HepG2 (cell line): ENCODE data around the gene C7orf57. TPM values are rescaled to one million over a fixed set of nuclear protein-coding genes. Genes with fewer than 3 reads are reported as not detected.

Source experiments
- CCAR2 ChIP-seq: fragments of 200-400 bp; formaldehyde crosslinking; optimal IDR thresholded peaks from 2 replicates; pipeline ENCODE3; 2018; ENCODE audit warnings: low read depth, mild to moderate bottlenecking, low read length, moderate library complexity
- FLYWCH1 ChIP-seq: sonication (generic); formaldehyde crosslinking; IDR thresholded peaks from 2 replicates; pipeline ENCODE4 v1.8.1; 2023; ENCODE audit warnings: mild to moderate bottlenecking, missing genetic modification reagents
- FOXJ3 ChIP-seq: sonication (generic); formaldehyde crosslinking; IDR thresholded peaks from 2 replicates; pipeline ENCODE4 v1.4.0; 2020; ENCODE audit warnings: missing genetic modification reagents, mild to moderate bottlenecking, borderline replicate concordance
- FOXK1 ChIP-seq: sonication (generic); formaldehyde crosslinking; IDR thresholded peaks from 2 replicates; pipeline ENCODE4 v1.4.0; 2020; ENCODE audit warnings: low read depth, missing genetic modification reagents, borderline replicate concordance
- GTF2F1 ChIP-seq: fragments of 150-350 bp; IDR thresholded peaks from 2 replicates; pipeline ENCODE4 v1.6.1; 2014; ENCODE audit warnings: low read length
- NFE2 ChIP-seq: sonication (generic); formaldehyde crosslinking; IDR thresholded peaks from 2 replicates; pipeline ENCODE4 v1.4.0; 2020; ENCODE audit warnings: missing genetic modification reagents
- ONECUT2 ChIP-seq: sonication (generic); formaldehyde crosslinking; IDR thresholded peaks from 2 replicates; pipeline ENCODE4 v1.4.0; 2020; ENCODE audit warnings: missing genetic modification reagents
- RBM22 ChIP-seq: fragments of 200-400 bp; formaldehyde crosslinking; optimal IDR thresholded peaks from 2 replicates; pipeline ENCODE3; 2017; ENCODE audit warnings: mild to moderate bottlenecking, low read length, moderate library complexity
- RBM39 ChIP-seq: fragments of 200-400 bp; formaldehyde crosslinking; IDR thresholded peaks from one replicate; pipeline ENCODE4 v1.6.1; 2018; ENCODE audit warnings: antibody characterized with exemption, mild to moderate bottlenecking, low read depth, low read length; ENCODE audit not compliant: poor library complexity, severe bottlenecking
- REL ChIP-seq: sonication (generic); formaldehyde crosslinking; conservative IDR thresholded peaks from 2 replicates; pipeline ENCODE4 v1.8.0; 2022; ENCODE audit warnings: mild to moderate bottlenecking, missing genetic modification reagents, moderate library complexity
- SMAD3 ChIP-seq: sonication (generic); formaldehyde crosslinking; IDR thresholded peaks from 2 replicates; pipeline ENCODE4 v1.4.0; 2020; ENCODE audit warnings: missing genetic modification reagents
- SYNCRIP ChIP-seq: fragments of 200-400 bp; formaldehyde crosslinking; IDR thresholded peaks from 2 replicates; pipeline ENCODE4 v1.6.1; 2018; ENCODE audit warnings: mild to moderate bottlenecking, low read depth, low read length; ENCODE audit not compliant: insufficient read depth
- TOE1 ChIP-seq: sonication (generic); formaldehyde crosslinking; IDR thresholded peaks from 2 replicates; pipeline ENCODE4 v1.4.0; 2020; ENCODE audit warnings: mild to moderate bottlenecking, missing genetic modification reagents
- ZNF761 ChIP-seq: sonication (generic); formaldehyde crosslinking; conservative IDR thresholded peaks from 2 replicates; pipeline ENCODE4 v1.4.0; 2020; ENCODE audit warnings: mild to moderate bottlenecking, missing genetic modification reagents
- polyA plus RNA-seq, 8 experiments: library from polyadenylated mRNA; depleted of rRNA in 3 of 8; stranded (reverse) in 7 of 8; unstranded in 1 of 8; fragments of >200 nt; fragmentation: Illumina TruSeq in 4 of 8; extraction: Trizol in 4 of 8; gene quantifications; 2 replicates each; pipeline versions ENCODE4 v1.2.1 to v1.2.3, GENCODE V29; 2011 to 2016; ENCODE audit warnings: low read depth in 4 of 8, missing spikeins in 1 of 8, mixed read lengths in 1 of 8; ENCODE audit not compliant: insufficient read depth in 1 of 8
- total RNA-seq, 5 experiments: library from RNA; depleted of rRNA; stranded (reverse); fragments of >200 nt; fragmentation: Illumina TruSeq; extraction: Trizol; gene quantifications; 2 replicates each; pipeline ENCODE4 v1.2.3, GENCODE V29; 2016; ENCODE audit warnings: low read depth in 1 of 5
- TF ChIP-seq, protein P1 (sequence below): sonication (generic); formaldehyde crosslinking; IDR thresholded peaks from 2 replicates; pipeline ENCODE4 v1.4.0; 2020; ENCODE audit warnings: missing genetic modification reagents
- TF ChIP-seq, protein P2 (sequence below): sonication (generic); formaldehyde crosslinking; IDR thresholded peaks from 2 replicates; pipeline ENCODE4 v1.4.0; 2020; ENCODE audit warnings: mild to moderate bottlenecking, missing genetic modification reagents
- TF ChIP-seq, protein P3 (sequence below): sonication (generic); formaldehyde crosslinking; IDR thresholded peaks from 2 replicates; pipeline ENCODE4 v1.5.0; 2020; ENCODE audit warnings: missing genetic modification reagents

Gene C7orf57
- total and polyA plus RNA-seq, 2 of the 13 experiments (the other 11 are each of a cell fraction or from before 2014, with no cell fraction given): not detected

DNA sequence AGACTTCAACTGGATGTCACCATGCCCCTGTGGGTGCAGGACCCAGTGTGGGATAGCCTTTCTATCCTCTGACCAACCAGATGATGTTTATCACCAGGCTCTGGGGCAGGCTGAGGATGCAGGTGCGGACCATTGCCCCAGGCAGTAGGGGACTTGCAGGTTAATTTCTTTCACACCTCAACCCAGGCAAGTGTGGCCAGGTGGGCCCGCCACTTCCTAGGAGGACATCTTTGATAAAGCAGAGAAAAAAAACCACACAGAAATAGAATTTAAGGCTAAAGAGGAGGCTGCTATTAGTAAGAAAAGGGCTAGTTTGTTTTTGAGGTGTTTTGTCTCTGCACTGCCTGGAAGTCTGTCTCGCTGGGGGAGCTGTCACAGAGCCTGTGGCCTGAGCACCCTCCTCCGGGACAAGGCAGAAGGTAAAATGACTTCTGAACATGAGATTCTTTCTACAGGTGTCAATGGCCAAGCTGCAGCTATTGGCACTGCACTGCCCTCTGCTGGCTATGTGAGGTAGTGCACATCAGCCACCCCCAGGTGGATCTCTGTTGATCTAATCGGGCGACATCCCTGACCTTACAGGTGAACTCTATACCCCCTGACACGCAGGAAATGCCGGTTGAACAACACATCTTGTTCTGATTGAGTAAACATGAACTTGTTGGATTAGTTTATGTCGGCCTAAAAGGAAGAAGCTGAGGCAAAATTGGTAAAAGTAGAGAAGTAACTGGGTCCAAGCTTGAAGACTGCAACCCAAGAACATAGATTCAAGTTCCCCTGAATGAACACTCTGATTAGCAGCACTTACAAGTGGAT is 74.7 kb downstream of the C7orf57 start (continued):
- TF ChIP-seq SYNCRIP: no peak
- TF ChIP-seq, protein P1, sequence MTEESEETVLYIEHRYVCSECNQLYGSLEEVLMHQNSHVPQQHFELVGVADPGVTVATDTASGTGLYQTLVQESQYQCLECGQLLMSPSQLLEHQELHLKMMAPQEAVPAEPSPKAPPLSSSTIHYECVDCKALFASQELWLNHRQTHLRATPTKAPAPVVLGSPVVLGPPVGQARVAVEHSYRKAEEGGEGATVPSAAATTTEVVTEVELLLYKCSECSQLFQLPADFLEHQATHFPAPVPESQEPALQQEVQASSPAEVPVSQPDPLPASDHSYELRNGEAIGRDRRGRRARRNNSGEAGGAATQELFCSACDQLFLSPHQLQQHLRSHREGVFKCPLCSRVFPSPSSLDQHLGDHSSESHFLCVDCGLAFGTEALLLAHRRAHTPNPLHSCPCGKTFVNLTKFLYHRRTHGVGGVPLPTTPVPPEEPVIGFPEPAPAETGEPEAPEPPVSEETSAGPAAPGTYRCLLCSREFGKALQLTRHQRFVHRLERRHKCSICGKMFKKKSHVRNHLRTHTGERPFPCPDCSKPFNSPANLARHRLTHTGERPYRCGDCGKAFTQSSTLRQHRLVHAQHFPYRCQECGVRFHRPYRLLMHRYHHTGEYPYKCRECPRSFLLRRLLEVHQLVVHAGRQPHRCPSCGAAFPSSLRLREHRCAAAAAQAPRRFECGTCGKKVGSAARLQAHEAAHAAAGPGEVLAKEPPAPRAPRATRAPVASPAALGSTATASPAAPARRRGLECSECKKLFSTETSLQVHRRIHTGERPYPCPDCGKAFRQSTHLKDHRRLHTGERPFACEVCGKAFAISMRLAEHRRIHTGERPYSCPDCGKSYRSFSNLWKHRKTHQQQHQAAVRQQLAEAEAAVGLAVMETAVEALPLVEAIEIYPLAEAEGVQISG (CRISPR knock-in tag): no peak
- no peak for TF ChIP-seq ONECUT2 (CRISPR knock-in tag)
- TF ChIP-seq SMAD3 (CRISPR knock-in tag): no peak
- TF ChIP-seq NFE2 (CRISPR knock-in tag): no peak
- 0 out of 2 replicates have a peak, but pooled peaks have one; percentile 48 for TF ChIP-seq ZNF761 (CRISPR knock-in tag)
- TF ChIP-seq RBM22: no peak
- no peak for TF ChIP-seq RBM39
- no peak for TF ChIP-seq REL (CRISPR knock-in tag)
- no peak for TF ChIP-seq TOE1 (CRISPR knock-in tag)
- no peak for TF ChIP-seq GTF2F1
- no peak; the same call in 1 of the 2 replicates for TF ChIP-seq FOXJ3
- no peak for TF ChIP-seq FLYWCH1 (CRISPR knock-in tag)
- TF ChIP-seq, protein P2, sequence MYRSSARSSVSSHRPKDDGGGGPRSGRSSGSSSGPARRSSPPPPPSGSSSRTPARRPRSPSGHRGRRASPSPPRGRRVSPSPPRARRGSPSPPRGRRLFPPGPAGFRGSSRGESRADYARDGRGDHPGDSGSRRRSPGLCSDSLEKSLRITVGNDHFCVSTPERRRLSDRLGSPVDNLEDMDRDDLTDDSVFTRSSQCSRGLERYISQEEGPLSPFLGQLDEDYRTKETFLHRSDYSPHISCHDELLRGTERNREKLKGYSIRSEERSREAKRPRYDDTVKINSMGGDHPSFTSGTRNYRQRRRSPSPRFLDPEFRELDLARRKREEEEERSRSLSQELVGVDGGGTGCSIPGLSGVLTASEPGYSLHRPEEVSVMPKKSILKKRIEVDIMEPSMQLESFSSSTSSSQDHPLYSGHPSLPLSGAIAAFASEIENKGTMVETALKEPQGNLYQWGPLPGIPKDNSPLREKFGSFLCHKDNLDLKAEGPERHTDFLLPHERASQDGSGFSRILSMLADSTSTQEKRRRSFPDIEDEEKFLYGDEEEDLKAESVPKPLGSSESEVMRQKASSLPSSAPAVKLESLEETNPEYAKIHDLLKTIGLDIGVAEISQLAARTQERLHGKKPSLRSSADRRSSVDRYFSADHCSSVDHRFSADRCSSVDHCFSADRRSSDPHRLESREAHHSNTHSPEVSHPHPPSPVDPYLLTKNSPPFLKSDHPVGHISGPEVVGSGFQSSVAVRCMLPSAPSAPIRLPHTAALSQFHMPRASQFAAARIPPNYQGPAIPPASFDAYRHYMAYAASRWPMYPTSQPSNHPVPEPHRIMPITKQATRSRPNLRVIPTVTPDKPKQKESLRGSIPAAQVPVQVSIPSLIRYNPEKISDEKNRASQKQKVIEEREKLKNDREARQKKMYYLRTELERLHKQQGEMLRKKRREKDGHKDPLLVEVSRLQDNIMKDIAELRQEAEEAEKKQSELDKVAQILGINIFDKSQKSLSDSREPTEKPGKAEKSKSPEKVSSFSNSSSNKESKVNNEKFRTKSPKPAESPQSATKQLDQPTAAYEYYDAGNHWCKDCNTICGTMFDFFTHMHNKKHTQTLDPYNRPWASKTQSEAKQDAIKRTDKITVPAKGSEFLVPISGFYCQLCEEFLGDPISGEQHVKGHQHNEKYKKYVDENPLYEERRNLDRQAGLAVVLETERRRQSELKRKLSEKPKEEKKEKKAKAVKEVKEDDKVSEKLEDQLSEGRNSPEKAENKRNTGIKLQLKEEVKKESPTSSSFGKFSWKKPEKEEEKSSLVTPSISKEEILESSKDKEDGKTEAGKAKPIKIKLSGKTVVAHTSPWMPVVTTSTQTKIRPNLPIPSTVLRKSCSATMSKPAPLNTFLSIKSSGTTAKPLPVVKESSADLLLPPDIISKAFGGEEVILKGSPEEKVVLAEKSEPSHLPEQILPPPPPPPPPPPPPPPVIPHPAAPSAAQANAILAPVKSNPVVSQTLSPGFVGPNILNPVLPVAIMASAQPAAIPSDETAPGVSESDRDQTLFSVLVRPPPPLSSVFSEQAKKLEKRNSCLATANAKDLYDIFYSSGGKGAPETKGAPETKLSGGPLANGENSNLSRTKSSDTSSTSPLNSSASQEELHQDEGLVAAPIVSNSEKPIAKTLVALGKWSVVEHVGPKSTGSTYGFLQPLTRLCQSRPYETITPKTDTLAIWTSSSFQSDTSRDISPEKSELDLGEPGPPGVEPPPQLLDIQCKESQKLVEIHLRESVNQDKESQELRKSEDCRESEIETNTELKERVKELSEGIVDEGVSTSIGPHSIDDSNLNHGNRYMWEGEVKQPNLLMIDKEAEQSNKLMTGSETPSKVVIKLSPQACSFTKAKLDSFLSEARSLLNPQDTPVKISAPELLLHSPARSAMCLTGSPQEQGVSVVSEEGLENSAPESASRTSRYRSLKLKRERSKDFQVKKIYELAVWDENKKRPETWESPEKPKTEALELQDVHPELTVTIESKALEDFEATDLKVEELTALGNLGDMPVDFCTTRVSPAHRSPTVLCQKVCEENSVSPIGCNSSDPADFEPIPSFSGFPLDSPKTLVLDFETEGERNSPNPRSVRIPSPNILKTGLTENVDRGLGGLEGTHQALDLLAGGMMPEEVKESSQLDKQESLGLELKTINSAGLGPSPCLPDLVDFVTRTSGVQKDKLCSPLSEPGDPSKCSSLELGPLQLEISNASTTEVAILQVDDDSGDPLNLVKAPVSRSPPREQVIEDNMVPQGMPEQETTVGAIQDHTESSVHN (CRISPR knock-in tag): no peak
- peak; percentile 58; the same call in 1 of the 2 replicates for TF ChIP-seq FOXK1 (CRISPR knock-in tag)
- TF ChIP-seq, protein P3, sequence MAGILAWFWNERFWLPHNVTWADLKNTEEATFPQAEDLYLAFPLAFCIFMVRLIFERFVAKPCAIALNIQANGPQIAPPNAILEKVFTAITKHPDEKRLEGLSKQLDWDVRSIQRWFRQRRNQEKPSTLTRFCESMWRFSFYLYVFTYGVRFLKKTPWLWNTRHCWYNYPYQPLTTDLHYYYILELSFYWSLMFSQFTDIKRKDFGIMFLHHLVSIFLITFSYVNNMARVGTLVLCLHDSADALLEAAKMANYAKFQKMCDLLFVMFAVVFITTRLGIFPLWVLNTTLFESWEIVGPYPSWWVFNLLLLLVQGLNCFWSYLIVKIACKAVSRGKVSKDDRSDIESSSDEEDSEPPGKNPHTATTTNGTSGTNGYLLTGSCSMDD (CRISPR knock-in tag): no peak
- no peak for TF ChIP-seq CCAR2
